Stimulated activated CD4-positive, alpha-beta T cell treated with anti-CD3 and anti-CD28 coated beads, Interleukin-2, amount 100 ng/mL, for 24 hours (primary cell): Measurements from ENCODE around the gene SPRYD3.
A peak's percentile ranks its signal among the peaks of the same experiment; 100 is the strongest.
"Not testable (repeated sequence)": the region's sequence is repeated elsewhere in the genome, so short reads cannot be mapped to it uniquely, and the experiment has no call there.

ENCODE experiments used
- DNase-seq, 2 donors: peaks; one replicate each; pipeline ENCODE4 v3.0.0-alpha.2; 2020

Gene SPRYD3, protein sequence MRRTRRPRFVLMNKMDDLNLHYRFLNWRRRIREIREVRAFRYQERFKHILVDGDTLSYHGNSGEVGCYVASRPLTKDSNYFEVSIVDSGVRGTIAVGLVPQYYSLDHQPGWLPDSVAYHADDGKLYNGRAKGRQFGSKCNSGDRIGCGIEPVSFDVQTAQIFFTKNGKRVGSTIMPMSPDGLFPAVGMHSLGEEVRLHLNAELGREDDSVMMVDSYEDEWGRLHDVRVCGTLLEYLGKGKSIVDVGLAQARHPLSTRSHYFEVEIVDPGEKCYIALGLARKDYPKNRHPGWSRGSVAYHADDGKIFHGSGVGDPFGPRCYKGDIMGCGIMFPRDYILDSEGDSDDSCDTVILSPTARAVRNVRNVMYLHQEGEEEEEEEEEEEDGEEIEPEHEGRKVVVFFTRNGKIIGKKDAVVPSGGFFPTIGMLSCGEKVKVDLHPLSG

DNA sequence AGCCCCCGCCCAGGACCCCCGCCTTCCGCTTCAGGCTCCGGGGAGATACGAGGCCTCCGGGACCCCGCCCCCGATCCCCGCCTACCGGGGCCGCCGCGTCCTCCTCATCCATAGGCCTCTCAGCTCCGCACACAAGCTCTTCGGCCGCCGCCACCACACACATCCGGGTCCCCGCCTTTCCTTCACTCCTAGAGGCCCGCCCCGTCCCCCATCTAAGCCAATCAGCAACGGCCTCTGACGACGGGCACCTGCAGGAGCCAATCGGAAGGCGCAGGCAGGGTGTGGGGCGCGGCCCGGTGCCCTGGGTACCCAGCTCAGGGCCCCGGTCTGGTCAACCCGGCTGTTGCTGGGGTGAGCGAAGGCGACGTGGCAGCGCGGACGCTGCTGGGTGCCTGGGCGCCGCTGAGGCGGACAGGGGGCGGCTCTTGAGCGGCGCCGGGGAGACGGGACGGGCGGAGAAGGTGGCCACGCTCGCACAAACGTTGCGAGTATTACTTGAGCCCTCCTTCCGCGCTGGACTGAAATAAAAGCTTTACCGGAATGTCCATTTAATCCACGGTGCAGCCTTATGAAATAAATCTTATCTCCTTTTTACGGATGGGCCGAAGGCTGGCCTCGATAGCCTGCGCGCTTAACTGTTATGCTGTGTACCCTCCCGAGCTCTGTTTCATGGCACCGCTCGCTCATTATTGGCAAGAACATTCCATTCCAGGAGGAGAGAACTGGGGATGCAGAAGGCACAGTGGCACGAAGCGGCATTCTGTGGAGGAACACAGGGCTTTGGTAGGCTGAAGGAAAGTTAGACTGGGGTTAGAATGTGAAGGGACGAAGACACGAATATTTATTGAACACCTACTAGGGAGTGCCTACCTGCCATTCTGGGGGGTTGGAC, at the start of gene SPRYD3:
SPRYD3 (minus strand) TSS at position 165 of the 892 bp plus-strand sequence; CDS start at position 108, 57 bp downstream.
- peak; percentile 96 to 97 for DNase-seq

DNA sequence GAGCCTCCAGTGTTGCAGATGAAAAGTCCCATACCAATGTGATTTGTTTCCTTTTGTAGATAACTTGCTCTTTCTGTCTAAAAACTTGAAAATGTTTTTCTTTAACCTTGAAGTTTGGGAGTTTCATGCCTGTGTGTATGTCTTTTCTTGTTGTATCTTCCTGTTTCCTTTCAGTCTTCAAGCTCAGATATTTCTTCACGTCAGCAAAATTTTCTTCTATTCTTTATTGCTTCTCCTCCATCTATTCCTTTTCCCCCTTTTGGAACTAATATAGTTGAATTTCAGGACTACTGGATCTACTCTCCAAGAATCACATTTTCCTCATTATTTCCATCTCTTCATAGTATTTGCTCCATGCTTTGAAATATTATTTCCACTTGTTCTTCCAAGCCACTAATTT, 48.0 kb upstream of the SPRYD3 start:
- no peak for DNase-seq

DNA sequence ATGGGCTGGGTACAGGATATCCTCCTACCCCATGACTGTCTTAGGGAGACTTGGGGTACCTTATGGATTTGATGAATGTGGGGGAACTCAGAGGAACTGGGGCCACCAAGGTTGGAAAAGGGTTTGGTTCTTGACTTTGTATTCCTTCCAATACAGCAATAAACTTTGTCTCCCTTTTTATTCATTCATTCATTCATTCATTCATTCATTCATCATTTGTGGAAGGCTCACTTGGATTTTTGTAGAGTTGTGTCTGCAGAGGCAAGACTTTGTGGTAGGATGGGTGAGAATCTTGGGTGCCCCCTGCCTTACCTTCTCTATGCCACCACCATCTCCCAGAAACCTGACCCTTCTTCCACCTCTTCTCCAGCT, 45.1 kb upstream of the SPRYD3 start:
- no peak for DNase-seq

DNA sequence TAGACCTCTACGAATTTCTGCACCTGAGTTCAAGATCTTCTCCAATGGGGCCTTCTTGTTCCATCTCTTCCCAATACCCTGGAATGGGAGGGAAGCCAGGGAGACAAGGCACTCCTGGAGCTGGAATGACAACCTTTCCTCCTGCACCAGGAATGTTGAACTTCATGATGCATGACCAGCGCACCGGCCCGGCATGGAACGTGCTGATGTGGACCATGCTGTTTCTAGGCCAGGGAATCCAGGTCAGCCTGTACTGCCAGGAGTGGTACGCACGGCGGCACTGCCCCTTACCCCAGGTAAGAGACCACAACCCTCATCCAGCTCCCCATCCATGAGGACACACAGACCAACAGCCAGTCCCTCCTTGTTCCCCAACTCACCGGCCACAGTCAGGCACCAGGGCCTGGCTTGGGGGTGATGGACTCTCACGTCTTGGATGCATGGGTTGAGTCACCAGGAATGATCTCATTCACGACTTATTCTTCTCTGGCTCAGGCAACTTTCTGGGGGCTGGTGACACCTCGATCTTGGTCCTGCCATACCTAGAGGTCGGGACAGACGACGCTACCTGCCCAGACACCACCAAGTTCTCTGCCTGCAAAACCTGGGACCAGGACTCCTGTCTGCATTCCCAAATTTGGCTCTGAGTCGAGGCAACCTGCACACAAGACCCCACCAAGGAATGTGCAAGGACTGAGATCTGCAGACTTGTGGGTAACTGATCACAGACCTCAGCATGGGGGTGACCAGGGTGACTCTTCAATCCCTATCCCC, 44.6 kb upstream of the SPRYD3 start:
- DNase-seq, result no peak

DNA sequence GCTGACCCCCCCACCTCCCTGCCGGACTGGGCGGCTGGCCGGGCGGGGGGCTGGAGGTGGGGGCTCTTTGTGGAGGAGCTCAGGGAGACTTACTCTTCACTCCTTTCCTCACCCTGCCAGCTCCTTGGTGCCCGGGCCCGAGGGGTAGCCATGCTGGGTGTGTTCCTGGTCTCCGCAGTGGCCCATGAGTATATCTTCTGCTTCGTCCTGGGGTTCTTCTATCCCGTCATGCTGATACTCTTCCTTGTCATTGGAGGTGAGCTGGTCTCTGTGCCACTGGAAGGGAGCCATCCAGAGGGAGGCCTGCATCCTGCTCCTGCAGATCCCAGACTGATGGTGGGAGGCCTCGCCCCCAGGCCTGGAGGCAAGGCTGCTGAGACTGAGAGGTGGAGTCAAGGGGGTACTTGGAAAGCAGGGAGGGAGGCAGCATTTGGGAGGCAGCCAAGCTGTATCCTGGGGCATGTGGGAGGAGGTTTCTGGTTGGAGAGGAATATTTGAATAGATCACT, 43.8 kb upstream of the SPRYD3 start:
- DNase-seq, result no peak

DNA sequence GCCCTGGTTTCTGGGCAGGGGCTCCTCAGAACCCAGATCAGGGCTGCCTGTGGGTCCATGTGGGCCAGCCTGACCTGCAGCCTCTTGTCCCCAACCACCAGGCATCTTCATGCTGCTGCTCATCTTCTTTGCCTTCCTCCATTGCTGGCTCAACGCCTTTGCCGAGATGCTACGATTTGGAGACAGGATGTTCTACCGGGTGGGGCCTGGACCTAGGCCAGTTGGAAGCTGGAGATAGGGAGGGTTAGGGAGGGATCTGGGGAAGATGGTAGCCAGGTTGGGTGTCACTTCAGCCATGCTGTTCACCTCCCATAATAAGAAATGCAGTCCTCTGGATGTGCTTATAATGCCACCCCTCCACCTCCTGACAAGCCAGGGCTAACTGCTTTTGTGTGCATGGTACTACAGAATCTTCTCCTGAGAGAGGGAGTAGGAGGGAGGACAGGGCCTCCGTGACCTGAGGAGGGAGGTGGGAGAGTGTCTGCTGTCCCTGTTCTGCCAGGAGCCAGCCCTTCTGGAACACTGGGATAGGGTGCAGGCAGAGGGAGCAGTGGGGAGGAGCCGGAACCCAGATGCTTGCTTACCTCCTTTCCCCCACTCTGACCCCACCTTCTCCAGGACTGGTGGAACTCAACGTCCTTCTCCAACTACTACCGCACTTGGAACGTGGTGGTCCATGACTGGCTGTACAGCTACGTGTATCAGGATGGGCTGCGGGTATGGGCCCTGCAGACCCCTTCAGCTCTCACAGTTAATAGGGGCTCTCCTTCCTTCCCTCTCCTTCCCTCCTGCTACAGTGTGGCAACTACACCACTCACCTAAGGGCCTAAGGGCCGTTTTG, 41.7 kb upstream of the SPRYD3 start:
- no peak for DNase-seq

DNA sequence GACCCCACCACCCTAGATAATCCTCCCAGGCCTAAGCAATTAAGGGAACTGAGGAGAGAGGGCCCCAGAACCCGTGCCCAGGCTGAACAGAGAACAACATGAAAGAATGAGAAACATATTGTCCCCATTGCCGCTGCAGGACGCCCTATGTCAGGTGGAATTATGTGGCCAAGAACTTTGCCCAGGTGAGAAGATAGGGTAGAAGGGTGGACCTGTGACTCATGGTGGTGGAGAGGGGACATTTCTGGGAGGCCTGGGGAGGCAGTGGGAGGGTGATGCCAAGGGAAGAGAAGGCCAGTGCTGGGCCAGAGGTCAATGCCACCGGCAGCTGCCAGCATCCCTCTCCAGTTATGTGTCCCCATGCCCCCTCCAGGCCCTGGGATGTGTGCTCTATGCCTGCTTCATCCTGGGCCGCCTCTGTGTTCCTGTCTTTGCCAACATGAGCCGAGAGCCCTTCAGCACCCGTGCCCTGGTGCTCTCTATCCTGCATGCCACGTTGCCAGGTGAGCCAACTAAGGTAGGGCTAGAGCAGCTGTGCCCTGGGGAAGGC, 39.6 kb upstream of the SPRYD3 start:
- DNase-seq, result no peak

DNA sequence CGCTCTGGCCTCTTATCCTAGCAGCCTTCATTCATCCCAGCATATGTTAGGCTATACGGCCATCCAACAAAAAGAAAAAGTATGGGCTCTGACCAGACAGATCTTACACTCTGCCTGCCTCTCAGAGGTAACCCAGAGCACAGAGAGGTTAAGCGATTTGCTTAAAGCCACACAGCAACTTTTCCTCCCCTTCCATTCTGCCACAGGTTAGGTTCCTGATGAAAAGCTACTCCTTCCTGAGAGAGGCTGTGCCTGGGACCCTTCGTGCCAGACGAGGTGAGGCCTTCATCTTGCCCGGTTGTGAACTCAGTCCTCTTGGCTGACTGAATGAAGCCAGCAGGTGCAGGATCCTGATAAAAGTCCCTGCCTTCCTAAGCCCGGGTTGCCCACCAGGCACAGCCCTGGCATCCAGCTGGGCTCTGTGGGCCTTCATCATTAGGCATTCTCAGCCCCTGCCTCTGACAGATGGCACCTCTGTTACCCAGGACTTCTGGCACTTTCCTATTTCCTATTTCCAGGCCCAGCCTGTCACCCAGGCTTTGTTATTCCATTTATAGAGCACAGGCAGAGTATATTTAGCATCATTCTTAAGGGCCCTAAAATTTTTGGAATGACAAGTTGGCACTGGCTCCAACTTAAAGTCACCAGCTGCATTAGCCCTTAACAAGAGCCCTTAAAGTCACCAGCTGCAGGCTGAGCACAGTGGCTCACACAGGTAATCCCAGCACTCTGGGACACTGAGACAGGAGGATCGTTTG, 36.9 kb upstream of the SPRYD3 start:
- no peak for DNase-seq

DNA sequence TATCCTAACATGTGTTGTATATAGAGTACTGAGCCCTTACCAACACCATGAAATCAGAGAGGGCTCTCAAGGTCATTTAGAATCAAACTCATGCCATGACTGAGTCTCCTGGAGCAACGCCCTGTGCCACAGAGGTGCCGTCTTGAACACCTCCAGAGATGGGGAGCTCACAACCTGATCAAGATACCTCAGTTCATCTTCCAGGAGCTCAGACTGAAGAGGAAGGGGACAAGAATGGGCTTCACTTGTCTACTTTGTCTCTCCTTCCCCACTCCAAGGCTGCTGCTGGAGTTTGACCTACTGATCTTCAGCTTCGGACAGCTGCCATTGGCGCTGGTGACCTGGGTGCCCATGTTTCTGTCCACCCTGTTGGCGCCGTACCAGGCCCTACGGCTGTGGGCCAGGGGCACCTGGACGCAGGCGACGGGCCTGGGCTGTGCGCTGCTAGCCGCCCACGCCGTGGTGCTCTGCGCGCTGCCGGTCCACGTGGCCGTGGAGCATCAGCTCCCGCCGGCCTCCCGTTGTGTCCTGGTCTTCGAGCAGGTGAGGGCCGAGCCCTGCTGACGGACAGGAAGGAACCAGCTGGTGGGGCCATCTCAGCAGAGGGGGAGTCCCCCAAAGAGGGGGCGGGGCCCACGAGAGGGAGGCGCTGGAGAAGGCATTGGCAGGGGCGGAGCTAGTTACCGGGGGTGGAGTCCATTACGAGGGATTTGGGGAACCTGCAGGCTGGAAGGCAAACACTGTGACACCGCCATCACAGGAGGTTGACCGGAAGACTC, 36.1 kb upstream of the SPRYD3 start:
- DNase-seq, result no peak

DNA sequence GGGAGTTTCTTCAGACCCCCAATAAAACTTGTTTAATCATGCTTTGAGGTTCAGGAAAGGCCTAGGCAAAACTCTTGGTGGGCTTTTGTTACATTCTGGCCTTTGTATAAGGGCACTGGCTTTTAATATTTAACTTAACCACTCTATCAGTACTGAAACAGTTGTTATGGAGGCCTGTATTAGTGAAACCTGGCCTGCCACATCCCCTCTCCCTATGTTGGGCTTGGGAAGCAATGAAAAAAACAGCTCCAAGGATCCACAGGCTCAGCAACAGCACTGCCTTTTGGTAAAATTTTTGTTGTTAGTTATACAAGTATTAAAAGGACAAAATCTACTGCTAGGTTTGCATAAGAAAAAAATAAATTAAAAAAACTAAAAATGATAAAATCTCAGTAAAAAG, 34.8 kb upstream of the SPRYD3 start:
- DNase-seq, result no peak

DNA sequence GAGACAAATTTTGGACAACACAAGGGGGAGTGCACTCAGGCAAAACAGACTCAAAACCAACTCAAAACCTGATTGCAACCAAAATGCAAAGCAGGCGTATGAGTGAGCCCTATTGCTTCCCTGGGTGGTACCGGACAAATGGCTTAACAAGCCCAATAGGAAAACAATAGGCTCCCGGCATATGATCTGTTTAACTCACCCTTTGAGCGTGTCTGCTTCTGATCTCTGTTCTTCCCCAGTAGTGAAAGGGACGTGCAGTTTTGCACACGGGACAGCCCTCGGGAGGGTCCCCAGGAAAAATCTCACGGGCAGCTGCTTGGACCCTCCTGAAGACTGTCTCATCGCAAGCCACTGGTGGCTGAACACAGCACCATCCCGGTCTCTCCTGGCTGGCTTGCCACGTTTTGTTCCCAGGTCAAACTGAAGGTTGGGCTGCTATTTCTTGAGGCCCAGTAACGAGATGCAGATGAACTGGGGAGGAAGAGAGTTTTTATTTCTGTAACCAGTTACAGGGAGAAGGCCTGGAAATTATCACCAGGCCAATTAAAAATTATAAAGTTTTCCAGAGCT, 34.0 kb upstream of the SPRYD3 start:
- DNase-seq, result no peak

DNA sequence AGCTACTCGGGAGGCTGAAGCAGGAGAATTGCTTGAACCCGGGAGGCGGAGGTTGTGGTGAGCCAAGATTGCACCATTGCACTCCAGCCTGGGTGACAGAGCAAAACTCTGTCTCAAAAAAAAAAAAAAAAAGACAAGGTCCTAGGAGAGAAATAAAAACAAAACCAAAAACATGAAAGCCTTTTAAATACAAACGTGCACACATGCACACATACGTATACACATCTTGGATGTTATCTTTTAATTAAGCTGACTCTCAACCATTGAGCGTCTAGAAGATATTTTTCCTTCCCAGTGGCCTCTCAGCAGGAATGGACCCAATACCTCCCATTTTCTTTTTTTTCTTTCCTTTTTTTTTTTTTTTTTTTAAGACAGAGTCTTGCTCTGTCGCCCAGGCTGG, 33.2 kb upstream of the SPRYD3 start:
- not testable (repeated sequence) for DNase-seq

DNA sequence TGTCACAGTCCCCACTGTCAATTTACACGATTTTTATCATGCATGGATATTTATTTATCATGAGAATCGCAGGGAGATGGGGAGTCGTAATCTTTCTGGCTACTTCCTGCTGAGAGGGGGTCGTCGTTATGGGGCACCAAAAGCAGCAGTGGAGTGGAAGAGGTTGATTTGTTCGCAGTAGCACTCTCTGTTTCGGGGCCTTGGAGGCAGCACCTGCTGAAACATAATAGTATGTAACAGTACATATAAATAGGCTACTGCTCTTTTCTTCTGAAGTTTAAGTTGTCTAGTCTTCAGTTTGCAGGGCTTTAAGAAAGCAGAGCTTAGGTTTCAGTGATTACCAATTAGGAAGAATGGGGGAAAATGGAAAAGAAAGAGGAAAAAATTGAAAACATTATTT, 27.9 kb upstream of the SPRYD3 start:
- no peak for DNase-seq

DNA sequence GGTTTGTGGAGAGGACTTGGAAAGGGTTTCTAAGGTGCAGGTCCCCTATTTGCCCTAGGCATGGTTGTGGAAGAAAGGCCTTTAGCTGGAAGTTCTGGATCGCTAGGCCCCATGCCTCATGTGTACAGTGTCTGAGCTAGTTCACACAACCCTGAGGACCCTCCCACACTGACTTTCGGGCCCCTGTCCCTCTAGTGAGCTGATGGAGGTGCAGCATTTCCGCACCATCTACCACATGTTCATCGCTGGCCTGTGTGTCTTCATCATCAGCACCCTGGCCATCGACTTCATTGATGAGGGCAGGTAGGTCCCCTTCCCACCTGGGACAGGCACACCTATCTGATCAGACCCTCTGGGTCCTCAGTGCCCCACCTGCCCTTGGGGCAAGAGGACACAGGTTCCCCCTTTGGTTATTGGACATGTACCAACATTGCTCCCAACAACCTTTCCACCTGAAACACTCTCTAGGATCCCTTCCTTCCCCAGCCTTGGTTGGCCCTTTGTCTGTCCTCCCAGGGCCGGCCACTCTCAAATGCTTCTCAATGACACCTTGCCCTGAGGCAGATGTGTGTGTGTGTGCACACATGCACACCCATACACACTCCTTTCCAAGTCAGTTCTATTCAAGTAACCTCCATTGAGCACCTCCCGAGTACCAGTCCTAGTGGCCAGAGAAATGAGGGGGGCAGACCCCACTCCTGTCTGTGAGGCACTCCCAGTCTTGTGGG, 26.7 kb upstream of the SPRYD3 start:
- DNase-seq, result no peak

DNA sequence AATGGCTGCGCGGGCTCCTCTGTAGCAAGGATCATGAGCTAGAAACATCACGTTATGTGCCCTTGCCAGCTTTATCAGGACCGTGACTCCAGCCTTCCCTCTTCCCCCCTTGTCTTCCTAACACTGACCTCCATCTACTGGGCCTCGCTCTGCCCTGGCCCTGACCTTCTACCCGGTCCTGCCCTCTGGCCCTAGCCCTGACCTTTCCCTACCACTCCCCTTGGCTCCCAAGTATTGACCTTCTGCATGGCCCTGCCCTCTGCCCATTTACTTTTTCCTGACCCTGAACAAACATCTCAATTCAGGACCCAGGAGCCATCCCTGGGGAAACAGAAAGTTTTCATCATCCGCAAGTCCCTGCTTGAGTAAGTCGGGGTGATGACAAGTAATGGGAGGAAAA, 26.1 kb upstream of the SPRYD3 start:
- no peak for DNase-seq

DNA sequence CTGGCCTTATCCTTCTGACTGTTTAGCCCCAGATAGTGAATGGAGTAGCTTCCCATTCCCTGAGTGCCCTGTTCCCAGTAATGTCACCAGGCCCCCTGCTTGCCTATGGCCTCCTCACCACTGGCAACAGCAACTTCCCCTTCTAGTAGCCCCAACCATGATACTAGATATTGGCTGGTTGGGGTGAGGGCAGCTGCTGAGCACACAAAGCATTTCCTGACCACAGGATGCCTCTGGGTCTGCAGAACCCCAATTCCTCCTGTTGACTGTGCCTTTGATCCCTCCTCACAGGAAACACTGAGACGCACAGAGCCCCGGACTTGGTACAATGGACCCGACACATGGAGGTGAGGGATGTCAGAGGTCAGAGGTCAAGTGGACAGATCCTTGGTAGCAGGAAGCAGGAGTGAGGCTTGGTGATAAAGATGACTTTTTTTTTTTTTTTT, 24.7 kb upstream of the SPRYD3 start:
- no peak for DNase-seq

DNA sequence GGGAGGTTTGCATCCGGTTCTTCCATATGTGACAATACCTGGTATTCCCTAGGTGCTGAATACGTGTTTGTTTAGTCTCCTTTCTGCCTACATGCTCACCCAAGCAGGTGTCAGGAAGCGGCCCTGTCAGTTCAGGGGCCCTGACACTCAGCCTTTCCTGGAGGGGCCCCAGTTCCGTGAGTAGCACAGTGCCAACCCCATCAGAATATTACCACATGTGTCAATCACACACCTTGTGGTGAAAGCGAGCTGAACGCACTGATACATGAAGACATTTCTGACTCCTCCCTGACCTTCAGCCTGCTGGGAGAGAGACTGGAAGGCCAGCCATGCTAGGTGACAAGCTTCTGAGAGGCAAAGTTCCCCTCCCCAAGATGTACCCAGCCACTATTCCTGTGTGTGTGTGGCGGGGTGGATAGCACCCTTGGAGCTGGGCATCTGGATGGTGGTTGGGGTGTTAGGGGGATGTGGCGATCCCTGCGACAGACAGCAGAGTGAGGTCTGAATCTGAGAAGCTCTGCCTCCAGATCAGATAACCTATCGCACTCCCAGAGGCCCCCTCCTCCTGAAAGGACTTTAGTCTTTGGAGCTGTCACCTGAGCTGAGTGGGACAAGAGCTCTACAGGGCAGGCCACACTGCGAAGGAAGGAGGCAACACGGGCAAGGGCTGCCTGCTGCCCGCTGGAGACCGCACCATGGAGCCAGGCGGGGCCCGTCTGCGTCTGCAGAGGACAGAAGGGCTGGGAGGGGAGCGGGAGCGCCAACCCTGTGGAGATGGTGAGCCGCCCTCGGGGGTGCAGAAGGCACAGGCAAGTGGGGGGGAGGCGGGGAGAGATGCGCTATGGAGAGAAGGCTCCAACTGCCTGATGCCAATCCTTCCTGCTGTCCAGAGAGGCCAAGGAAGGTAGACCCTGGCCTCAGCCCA, 24.0 kb upstream of the SPRYD3 start, which contains the start of gene SOAT2:
SOAT2 (plus strand) TSS at position 604 of the 925 bp plus-strand sequence; CDS start at position 696, 92 bp downstream.
- peak; percentile 39 to 42 for DNase-seq
